Measurements from ENCODE around the gene NAB2. TPM values are rescaled to one million over a fixed set of nuclear protein-coding genes. Genes with fewer than 3 reads are reported as not detected.

Gene NAB2
- total RNA-seq = 11.7 and 15.3 TPM in 2 replicates

DNA sequence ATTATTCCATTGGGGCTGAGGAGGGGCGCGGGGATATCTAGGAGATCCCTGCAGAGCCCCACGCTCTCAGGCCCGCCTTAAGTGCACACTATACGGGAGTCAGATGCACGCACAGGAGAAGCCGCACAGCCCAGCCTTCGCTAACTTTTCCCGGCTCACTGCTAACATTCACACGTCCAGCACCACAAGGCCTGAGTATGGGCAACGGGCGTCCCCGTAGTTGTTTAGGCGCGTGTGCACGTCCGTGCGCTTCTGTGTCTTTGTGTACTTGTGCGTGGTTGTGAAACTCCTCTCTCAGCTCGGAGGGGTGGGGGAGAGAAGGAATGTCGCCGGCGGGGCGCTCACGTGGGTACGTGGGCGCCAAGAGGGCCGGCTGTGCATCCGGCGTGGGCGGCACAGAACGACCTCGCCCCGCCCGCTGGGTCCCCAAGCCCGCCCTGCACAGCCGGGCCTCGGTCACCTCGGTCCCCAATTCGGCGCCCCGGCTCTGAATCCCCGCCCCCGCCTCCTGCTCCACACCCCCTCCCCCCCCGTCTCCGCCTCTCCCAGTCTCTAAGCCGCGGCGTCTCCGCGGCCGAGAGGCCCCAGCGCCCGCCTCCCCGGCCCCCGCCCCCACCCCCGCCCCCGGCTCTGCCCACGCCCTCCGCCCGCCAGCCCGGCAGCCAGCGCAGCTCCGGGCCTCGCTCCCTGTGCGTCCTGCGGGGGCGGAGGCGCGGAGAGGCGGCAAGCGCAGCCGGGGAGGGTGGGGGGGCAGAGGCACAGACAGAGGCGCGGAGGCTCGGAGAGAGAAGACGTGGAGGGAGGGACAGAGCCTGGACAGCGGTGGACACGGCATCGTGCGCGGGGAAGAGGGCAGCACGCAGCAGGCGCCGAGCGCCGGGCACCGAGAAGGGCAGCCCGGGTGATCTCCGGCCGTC, at the start of gene NAB2:
Gene NAB2, plus strand, starts transcription at position 761 of the 917 bp plus-strand sequence. CDS start 158 bp downstream, outside the sequence.

GRCh38 chr12:57049890-57050289, 39.0 kb upstream of the NAB2 start, which contains the start of gene MYO1A:
Gene MYO1A (minus strand): TSS chr12:57050129. CDS start chr12:57048323, 1,806 bp downstream.

GRCh38 chr12:57078519-57079404, 10.2 kb upstream of the NAB2 start, which contains the start of gene NEMP1:
Gene NEMP1 (minus strand): TSS chr12:57078791. CDS start chr12:57078745, 46 bp downstream.

DNA sequence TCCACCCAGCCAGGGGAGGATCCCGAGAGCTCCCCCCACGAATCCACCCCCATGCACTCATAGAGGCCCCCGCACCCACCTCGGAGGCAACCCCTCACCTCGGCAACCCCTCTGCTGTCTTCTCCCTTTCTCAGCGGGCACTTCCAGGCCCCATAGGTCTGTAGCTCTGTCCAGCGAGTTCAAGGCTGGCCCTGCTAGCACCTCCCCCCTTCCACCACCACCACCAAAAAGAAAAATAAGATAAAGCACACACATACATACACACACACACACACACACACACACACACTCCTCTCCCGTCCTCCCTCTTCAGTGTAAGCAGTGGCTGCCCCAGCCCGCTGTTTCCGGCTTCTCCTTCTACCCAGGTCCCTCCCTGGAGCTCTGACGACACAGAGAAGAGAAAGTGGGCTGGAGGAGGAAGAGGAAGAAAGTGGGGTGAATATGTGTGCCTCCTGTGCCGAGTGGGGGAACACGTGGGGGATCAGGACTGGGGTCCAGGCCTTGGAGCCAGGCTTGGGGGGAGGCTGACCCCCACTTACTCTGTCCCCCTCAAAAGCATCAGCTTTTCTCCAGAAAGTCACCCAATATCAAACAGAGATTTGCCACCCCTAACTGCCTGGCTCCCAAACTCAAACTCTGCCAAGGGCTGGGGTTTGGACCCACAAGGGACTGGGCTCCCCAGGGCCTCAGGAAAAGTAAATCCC, 22.3 kb downstream of the NAB2 start, which contains the start of gene STAT6:
Gene STAT6, minus strand, starts transcription at position 332 of the 704 bp plus-strand sequence. CDS start 3,084 bp downstream, outside the sequence.

DNA sequence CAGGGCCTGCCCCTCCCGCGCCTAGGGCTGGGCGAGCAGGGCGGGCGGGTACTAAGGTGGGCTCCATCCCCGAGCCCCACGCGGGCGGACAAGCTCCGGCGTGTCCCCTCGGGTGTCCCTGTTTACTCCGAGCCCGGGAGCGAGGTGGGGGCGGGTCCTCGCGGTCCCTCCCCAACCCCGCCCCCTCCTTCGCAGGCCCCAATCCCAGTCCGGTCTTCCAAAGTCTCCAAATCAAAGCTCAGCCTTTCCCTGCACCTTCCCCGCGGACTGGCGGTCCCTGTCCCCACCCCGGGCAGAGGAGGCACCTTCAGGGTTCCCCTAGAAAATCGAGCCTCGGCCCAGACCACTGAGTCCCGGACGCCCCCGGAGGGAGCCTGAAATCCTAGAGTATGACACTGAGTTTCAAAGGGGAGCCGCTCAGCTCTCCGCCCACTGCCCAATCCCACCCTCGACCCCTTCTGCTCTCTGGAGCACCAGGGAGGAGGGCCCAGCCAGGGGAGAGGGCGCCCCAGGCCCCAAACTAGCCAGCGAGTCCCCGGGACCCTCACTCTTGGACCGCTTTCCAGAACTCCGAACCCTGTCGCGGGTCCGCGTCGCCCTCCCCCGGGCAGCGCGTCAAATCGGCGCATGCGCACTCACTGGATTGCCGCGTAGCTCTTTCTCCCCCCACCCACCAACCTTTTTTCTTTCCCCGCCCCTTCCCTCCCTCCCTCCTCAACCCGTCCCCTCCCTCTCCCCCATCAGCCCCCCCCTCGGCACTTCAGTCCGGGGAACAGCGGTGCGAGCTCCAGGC, 39.0 kb downstream of the NAB2 start, which contains the start of gene LRP1:
Gene LRP1, plus strand, starts transcription at position 758 of the 793 bp plus-strand sequence. CDS start 482 bp downstream, outside the sequence.

Other genes starting within 250 kb of the NAB2 start
- not detected in 2 replicates for gene SDR9C7, start 154.7 kb upstream of the NAB2 start, total RNA-seq
- under 0.01 and 0.19 TPM in 2 replicates for gene RDH16, start 131.5 kb upstream of the NAB2 start, total RNA-seq
- gene ZBTB39, start 82.6 kb upstream of the NAB2 start, total RNA-seq = 4.0 and 10.8 TPM in 2 replicates
- not detected in 2 replicates for gene TAC3, start 72.6 kb upstream of the NAB2 start, total RNA-seq
- 0.06 TPM in 1 of 2 replicates, not detected in the other for gene MYO1A, start 39.0 kb upstream of the NAB2 start, total RNA-seq
- gene NEMP1, start 10.3 kb upstream of the NAB2 start, total RNA-seq = 6.5 and 12.8 TPM in 2 replicates
- gene STAT6, start 22.2 kb downstream of the NAB2 start, total RNA-seq = 49.7 and 63.9 TPM in 2 replicates
- gene LRP1, start 39.4 kb downstream of the NAB2 start, total RNA-seq = 3.2 and 4.6 TPM in 2 replicates
- not detected in 2 replicates for gene LRP1-AS, start 58.5 kb downstream of the NAB2 start, total RNA-seq
- gene NXPH4, start 127.7 kb downstream of the NAB2 start, total RNA-seq = under 0.01 TPM in 1 of 2 replicates, not detected in the other
- 119 and 184 TPM in 2 replicates for gene SHMT2, start 140.6 kb downstream of the NAB2 start, total RNA-seq
- 0.16 TPM in 1 of 2 replicates, not detected in the other for gene STAC3, start 162.1 kb downstream of the NAB2 start, total RNA-seq